NCI-H2171 (cell line): Measurements from ENCODE around the gene CXCL1.
"Not testable (repeated sequence)": the region's sequence is repeated elsewhere in the genome, so short reads cannot be mapped to it uniquely, and the experiment has no call there.

Source experiments
- DNase-seq: peaks from one replicate; lab custom pipeline; 2025; lab: John Stamatoyannopoulos, UW

CXCL1 gene

DNA sequence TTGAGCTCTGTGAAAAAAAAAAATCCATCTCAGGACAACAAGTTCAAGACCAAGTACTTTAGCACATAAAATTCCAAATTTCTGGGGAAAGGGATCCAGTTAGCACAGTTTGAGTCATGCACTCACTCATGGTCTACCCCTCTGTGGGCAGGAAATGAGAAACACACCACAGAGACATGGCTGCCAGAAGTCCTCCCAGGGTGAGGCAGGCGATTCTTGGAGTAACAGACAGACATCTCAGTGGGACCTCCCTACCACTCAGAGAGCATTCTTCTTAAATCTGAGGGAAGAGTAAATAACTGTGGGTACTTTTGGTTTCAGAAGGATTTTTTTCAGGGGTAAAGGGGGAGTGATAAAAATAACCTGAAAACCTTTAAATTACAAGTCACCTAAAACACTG lies 14.1 kb downstream of the CXCL1 start:
- no peak for DNase-seq

DNA sequence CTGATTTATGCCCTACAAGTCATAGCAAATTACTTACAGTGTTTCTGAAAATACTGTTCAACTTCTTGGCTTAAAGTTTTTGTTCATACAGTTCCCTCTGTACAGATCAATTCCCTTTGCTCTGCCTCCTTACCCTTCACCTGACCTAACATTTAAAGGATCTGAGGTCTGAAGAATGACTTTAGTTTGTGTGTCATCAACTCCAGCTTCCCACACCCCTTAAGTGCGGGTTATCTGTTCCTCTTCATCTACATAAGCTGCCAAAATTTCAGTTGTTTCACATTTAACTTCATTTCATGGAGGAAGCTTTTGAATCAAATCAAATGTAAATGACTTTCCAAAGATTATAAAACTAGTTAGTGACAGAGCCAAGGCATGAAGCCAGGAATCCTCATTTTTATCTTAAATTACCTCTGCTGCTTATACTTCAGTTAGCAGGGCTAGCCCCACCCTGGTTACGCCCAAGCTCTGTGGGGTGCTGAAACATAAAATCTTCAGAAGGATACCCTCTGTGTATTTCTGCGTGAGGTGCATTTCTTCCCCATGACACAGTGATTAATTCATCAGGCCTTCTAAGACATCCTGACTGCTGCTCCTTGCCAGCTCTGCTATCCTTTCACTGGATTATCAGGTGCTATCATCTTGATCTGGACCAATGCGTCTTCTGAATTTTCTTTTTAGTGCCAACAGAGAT lies 16.5 kb downstream of the CXCL1 start:
- no peak for DNase-seq

DNA sequence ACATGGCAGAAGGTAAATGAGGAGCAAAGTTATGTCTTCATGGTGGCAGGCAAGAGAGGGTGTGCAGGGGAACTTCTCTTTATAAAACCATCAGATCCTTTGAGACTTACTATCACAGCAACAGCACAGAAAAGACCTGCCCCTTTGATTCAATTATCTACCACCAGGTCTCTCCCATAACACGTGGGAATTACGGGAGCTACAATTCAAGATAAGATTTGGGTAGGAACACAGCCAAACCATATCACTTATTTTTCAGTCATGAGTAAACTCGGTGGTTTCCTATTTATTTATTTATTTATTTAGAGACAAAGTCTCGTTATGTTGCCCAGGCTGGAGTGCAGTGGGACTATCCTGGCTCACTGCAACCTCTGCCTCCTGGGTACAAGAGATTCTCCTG lies 22.1 kb downstream of the CXCL1 start:
- DNase-seq = no peak

DNA sequence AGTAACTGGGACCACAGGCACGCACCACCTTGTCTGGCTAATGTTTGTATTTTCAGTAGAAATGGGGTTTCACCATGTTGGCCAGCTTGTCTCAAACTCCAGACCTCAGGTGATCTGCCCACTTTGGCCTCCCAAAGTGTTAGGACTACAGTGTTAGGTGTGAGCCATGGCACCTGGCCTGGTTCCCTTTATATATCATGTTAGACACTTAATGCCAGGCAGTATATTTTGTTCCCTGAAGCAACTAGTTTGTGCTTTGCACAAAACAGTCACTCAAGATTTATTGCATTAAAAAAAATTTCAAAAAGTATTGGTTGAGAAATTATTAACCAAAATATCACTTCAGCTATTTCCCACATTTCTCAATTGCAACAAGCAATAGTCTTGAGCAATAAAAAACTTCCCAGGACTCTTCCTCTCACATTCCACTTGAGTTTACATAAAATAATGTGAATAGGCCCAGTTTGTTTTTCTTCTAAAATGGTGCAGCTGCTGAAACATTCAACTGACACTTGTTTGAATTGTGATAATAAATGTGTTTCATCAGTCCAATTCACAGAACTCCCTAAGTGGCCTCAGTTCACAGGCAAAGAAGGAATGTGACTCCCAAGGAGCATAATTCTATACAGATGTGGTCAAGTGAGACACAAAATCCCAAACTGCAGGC lies 22.7 kb downstream of the CXCL1 start:
- DNase-seq = no peak

DNA sequence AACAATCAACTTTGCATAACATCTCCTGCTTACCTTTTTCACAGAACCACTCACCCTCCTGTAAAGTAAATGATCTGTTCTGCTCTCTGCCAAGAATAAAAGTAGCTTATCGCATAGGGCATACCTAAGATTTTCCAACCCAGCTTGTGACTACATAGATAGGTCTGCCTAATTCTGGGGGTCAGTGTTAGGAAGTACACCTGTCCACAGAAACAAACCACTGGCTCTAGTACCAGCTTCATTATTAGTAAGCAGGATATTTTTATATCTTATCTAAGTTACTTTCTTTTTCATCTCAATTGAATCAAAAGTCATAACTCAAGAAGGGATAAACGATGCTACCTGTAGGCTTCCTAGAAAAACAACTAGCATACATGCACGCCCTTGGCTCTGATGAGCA lies 23.8 kb downstream of the CXCL1 start:
- DNase-seq = no peak

DNA sequence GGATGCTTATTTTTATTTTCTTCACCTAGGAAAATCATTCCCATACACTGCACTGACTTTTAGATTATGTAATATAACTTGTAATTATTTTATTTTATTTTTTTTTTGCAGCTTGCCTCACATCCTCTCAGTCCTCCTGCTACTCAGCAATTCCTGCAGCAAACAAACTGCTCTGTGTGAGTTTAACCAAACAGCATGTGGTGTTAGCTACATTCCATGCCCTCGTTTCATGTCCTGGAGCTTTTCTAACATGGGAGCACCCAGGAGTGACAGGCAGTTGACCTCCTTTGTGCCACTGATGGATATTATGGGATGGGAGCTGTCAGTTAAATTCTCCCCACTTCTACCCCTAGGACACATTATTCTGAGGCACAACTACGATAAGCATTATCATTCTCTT lies 24.8 kb downstream of the CXCL1 start:
- no peak for DNase-seq

DNA sequence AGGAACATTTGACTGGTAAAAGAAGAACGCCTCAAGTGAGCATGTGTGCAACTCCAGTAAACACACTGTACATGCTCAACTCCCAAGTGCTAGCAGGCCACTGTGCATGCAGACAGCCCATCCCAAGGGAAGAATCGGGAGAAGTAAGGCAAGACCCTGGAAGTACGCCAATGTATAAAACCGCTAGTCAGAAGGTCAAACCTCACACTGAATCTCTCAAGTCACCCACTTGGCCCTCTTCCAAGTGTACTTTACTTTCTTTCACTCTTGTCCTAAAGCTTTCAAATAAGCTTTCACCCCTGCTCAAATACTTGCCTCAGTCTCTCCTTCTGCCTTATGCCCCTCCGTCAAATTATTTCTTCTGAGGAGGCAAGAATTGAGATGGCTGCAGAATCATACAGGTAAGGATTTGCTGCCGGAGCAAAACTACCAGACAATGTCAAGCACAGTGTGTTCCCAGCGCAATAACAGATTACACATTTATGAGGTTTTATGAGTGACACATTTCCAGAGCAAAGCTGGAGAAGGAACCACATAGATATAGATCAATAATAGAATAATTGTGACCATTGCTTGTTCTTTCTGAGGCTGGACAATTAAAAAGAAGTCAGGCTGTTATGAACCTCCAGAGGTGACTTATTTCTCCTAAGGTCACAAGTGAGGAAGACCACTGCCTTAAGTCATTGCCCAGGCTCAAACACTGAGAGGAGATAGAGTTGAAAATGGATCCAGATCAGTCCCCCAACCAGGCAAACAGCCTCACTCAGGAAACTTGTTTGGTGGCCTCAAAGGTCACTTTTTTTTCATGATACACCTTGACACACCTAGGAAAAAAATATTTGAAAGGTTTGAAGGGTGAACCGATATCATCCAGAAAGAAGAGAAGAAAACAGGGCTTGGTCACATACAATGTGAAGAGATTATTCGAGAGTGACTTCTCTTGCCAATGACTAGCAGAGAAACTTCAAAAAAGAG lies 26.3 kb downstream of the CXCL1 start:
- DNase-seq = no peak

DNA sequence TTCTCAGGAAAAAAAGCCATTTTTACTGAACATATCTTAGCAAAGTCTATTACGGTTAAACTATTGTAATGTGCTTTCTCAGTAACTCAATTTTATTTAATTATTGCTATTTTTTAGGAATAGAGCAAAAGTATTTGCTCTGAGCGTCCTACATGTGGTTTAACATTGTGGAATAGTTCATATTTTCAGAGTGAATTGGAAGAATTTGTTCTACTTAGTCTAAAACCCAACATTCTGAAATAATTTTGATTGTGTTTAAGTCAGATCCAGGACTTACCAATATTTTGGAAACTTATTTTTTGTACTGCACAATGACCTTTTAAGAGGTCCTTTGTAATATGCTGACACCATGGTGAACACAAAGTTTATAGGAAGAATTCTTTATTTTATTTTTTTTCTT lies 27.2 kb downstream of the CXCL1 start:
- no peak for DNase-seq

DNA sequence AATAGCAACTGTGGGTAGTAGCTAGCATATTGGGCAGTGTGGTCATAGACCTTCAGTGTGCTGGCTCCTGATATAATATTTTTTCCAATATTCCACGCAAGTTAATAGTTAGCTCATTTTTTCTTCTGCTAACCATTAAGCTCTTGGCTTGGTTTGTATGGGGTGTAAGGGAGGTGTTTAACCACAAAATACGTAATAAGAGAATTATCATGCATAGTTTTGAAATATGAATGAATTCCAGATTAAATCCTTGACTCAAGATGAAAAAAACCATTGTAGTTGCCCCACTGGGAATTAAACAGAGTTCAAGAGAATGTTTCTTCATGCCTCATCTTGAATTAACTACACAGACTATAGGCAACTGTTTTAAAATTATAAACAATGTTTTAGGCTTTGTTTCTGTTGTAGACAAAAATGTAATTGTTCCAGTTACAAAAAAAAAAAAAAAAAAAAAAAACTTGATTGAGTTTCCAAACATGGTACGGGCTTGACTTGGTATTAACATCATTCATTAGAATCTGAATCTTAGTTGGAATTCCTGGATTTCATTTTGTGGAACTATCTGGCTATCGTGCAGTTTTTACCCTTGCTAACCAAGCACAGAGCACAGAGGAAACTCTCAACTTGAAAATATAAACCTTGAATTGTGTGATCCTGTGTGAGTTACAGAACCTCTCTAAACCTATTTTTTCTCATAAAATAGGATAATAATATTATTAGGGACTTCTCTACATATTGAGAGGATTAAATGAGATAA lies 28.4 kb downstream of the CXCL1 start:
- DNase-seq = no peak

DNA sequence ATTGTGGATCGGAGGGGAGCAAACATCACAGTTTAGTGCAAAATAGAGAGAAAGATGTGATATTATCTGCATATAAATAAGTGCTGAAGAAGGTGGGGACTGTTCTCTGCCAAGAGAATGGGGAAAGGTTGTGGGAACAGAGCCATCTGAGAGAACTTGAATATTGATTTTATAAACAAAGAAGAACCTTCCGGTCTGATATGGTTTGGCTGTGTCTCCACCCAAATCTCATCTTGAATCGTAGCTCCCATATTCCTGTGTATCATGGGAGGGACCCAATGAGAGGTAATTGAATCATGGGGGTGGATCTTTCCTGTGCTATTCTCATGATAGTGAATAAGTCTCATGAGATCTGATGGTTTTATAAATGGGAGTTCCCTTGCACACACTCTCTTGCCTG lies 30.1 kb downstream of the CXCL1 start:
- DNase-seq = not testable (repeated sequence)

DNA sequence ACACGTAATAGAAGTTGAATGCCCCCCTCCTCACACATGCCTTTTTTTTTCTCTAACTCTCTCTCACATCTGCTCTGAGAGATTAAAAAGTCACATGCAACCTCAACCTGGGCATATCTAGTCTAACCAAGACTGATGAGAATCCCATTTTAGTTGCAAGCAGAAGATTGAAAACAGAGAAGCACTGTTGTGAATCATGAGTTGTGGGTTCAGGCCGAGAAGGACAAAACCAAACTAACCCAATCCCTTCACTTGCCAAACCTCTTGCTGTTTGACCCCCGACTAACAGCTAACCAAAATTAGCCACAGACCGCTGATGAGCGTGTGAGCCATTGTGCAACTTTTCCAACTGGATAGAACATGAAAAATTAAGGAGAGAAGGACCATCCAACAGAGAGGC lies 31.8 kb downstream of the CXCL1 start:
- DNase-seq = no peak

DNA sequence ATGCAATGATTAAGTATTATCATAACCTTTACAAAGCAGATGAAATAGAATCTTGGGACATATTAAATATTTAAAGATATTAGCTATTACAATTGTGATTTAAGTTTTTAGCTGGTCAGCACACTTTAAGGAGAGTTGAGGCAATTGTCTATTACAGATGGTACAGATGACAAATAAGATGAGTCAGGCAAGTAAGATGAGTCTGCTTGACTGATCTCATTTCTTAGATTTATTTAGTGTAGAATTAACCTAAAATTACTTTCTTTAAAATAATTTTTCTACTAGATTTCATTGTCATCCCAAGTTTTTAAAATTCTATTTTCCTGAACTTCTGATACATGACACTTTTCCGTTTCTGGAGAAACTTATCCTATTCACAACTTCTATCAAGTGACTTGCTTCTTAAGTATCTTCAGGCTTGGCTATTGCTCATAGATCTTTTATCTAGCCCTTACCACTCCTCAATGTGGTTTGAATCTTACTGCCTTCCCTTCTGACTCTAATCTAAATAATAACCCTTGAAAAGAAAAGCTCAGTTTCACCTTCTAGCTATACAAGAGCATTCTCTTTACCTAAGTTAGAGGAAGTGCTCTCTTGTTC lies 32.9 kb downstream of the CXCL1 start:
- DNase-seq = no peak

DNA sequence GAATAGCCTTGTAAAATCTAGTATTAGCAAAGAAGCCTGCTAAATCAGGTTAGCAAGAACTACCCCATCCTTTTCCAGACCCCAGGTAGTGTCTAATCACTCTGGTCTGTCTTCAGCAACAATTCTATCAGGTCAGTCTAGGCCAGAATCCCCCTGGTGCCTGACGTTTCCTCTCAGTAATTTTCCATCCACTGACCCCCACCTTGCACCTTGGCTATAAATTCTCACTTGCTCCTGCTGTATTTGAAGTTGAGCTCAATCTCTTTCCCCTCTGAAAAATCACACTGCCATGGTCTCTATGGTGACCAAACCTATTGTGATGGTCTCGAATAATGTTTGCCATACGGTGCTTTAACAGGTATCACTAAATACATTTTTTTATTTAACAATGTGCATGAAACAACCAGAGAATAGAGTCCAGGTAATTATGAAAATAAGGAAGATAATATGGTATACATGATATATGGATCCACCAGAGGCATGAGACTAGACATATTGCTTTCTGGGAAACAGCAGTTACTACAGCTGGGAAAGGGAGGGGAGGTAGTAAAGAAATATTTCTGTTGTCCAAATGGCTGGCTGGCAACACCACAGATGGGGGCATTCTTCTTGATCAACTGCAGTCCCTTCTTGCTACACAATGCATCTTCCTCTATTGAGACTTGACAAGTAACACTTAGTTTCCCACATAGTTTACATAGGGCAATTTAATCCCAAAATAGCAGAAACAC lies 33.8 kb downstream of the CXCL1 start:
- no peak for DNase-seq

DNA sequence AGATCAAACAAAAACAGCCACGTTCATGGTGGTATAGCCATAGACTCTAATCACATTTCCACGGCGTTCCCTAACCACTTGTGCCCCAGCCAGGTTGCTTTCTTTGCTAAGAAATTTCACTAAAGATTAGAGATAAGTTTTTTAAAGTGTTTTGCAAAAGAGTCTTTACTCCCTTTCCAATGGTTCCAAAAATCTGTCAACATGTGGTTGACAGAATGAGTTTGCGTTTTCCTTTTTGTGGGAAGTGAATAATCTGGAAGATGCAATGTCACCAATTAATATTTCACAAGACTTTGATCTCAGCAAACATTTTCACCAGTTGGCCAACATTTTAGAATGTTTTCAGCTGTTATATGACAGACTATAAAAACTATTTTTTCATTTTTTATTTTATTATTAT lies 35.3 kb downstream of the CXCL1 start:
- no peak for DNase-seq

DNA sequence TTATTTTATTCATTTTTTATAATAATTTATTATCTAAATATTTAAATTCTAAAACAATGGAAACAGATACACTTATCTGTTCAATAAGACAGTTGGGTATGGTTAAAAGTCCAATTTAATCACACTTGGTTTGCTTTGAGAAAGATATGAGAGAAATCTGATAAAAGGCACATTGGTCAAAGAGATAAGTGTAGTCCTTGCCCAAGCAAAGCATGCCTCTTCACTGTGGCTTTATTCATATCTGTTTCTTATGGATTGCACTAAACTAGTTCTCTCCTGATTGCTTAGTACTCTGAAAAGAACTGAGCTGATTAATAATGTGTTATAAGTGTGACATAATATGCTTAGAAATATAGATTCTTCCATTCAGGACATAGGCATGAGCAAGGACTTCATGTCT lies 39.8 kb downstream of the CXCL1 start:
- no peak for DNase-seq

DNA sequence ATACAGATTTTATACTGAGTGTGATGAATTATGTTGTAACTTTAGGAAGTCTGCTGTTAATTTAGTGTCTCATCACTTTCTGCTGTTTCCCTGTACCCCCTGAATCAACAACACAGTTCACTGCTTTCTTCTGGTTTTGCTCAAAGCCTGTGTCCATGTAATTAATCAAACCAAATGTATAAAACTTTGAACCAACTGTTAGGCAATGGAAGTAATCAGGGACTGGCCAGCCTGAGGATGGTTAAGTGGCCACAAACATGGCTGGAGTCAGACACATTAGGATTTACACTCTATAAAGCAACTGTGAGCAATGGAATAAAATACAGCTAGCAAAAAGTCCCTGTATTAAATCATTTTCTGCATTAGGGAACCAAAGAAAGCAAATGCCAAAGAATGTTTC lies 42.6 kb downstream of the CXCL1 start:
- DNase-seq = no peak

DNA sequence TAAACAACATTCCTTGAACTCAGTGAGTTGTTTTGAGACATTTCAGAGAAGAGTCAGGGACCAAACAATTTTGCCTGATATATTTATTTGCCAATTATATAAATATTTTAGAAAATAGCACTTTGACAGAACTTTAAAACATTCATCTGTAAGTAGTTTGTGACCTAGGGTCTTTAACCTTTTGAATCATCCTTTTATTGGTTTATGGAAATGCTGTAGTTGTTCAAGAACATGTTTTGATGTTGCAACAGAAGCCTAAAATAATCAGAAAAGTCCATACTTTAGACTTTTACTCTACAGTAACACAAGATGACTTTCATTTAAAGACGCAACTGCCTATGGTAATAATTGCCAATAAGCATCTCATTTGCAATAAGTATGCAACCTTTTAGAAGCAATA lies 43.0 kb downstream of the CXCL1 start:
- no peak for DNase-seq

DNA sequence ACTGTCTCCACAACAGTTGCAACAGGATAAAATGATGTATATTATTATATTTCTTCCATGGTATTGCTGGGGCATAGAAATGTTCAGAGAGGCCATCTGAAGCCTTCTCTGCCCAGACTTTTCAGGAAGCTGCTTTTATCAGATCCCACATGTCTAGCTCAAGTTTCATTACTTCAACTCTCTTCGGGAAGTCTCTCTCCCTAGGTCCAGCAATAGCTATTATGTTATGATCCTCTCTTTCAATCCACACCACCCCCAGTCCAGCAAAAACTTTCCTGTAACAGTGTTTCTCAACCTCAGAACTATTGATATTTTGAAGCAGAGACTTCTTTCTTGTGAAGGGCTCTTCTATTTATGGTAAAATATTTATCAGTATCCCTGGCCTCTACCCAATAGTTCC lies 44.9 kb downstream of the CXCL1 start:
- DNase-seq = no peak

DNA sequence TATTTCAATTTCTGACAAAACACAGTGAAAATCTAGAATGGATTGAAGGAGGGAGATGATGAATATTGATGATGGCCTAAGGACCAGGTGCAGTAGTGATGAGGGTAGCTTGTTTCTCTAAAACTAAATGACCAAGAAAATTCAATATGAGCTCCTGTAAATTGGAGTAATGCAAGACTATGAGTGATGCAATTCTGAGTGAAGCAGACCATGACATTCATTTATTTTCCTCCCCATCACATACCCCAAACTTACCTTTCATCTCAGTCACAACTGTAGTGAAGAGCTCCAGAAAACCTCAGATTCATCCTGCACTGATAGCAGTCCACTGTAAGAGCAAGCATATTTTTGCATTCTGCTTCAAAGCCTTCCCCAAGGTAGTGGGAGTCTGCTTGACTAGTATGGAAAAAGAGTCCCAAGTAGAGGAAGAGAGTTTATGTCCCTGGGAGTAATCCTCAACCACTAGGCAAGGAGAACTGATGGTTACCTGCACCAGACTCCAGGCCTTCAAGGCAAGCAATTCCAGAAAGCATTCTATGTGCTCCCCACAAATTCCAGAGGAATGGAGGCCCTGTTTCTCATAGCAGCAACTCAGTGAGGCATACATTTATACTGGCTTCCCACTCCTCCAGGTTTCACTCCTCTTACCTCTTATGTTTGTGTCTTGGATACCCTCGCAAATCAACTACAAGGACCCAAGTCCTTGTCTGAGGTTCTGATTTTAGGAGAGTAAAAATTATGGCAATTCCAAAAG lies 47.2 kb downstream of the CXCL1 start:
- no peak for DNase-seq

DNA sequence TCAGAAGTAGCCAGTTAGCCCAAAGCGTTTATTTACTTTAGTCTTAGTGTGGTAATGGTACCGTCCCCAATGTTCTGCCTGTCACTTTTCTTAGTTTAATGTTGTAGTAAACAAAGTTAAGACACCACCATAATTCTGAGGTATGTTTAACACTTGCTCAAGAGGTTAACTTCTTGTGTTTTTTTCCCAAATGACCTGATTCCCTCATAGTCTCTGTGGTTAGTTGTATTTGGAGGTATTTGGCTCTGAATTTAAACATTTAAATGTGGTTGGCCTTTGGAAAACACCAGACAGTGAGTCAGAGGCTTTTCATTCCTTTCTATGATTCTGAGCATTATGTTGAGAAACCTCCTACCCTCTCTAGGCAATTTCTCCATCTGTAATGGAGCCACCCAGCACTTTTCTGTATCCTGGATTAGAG lies 47.9 kb downstream of the CXCL1 start:
- no peak for DNase-seq
